Psoas muscle (tissue), 8 donors: Measurements from ENCODE around the gene PAK5. TPM values are rescaled to one million over a fixed set of nuclear protein-coding genes. Genes with fewer than 3 reads are reported as not detected.

Experiments
- ATAC-seq, 4 donors: fragments of 200-7000 bp; cut with Tn5 transposase; one replicate each; pipeline ENCODE4 v1.9.1; 2020; ENCODE audit warnings: moderate library complexity in 3 of 4, mild to moderate bottlenecking in 2 of 4
- DNase-seq, 2 donors: peaks; one replicate each; pipeline ENCODE4 v3.0.0-alpha.2; 2020
- H3K27ac ChIP-seq: fragments of 200-600 bp; one replicate; pipeline ENCODE4 v1.8.0; 2022
- H3K27me3 ChIP-seq, 3 donors: fragments of 200-600 bp in 1 of 3; one replicate each; pipeline versions ENCODE4 v1.6.1 to v1.8.0; 2013 to 2022; ENCODE audit warnings: low read length in 2 of 3, mild to moderate bottlenecking in 2 of 3, moderate library complexity in 1 of 3; ENCODE audit not compliant: insufficient read depth in 3 of 3
- H3K36me3 ChIP-seq, 2 donors: fragments of 200-600 bp in 1 of 2; one replicate each; pipeline versions ENCODE4 v1.6.1 to v1.8.0; 2013 to 2022; ENCODE audit warnings: low read depth in 1 of 2, mild to moderate bottlenecking in 1 of 2, moderate library complexity in 1 of 2; ENCODE audit not compliant: insufficient read depth in 1 of 2
- H3K4me1 ChIP-seq: fragments of 200-600 bp; one replicate; pipeline ENCODE4 v1.8.0; 2022
- H3K4me3 ChIP-seq: fragments of 200-600 bp; one replicate; pipeline ENCODE4 v1.8.0; 2022; ENCODE audit warnings: mild to moderate bottlenecking
- H3K9me3 ChIP-seq: fragments of 200-600 bp; one replicate; pipeline ENCODE4 v1.8.0; 2022
- WGBS, 3 donors: extraction: QIAGEN DNeasy Blood & Tissue Kit; methylation state at CpG; one replicate each; pipeline versions ENCODE4 v1.1.6 to v1.1.7; 2013; 5-methylcytosine and 5-hydroxymethylcytosine counted together
- intact Hi-C, 2 donors: fragments of 100-400 bp; cut with DNase I; formaldehyde crosslinking; loops; one replicate each; pipeline versions ENCODE4 v1.11.0 to v1.14.2; 2022
- polyA plus RNA-seq, 3 donors: library from polyadenylated mRNA; stranded (reverse); fragments of 200-250 nt; gene quantifications; one replicate each; pipeline ENCODE4 v1.2.3, GENCODE V29; 2013
- total RNA-seq, 4 donors: library from RNA; stranded (reverse); fragmentation: NEBNext Ultra II Directional in 2 of 4; extraction: Animal tissue kit (Norgen Biotek cat#: 25700) in 2 of 4; gene quantifications; one replicate each; pipeline versions ENCODE4 v1.2.1 to v1.2.4, GENCODE V29; 2021 to 2023
- TF ChIP-seq, protein P1 (sequence below): fragments of 200-600 bp; IDR thresholded peaks from one replicate; pipeline ENCODE4 v1.8.0; 2022; ENCODE audit warnings: antibody characterized with exemption
- donor health status: healthy with polysubstance abuse.
- donor health status: DM: no; HTN: no; CAD: no; lungs with moderate emphysema.
- donor health status: Bipolar disorder and iron deficiency.
- donor health status: healthy.
- donor health status: DM: yes; HTN: yes; CAD: no.
- donor health status: DM: no; HTN: no; CAD: no.
- donor health status: DM: no; HTN: no; CAD: no.
- donor health status: DM: yes; HTN: yes; CAD: no.

Gene PAK5
- total and polyA plus RNA-seq, 7 donors = 0.01 TPM; not detected in 6

DNA sequence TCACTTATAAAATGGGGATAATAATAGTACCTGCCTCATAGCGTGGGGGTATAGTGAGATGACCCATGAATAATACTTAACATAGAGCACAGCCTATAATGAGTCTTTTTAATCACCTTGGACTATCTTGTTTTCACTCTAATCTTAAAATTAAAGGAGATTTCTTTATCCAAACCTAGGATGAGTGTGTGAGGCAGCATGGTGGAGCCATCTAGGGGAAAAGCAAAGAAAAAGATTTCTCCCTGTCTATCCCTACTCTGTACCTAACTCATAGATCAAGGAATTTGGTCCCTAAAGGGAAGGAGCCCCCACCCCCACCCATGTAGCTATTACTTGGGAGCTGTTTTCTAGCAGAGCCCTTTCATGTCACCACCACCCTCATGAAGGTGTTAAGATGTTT is 45.2 kb upstream of the PAK5 start:
- Histone ChIP-seq H3K4me1 (no peaks in the 10 kb centered on the region), H3K27ac (no peak overlapping the region), H3K27me3 (no peaks in the 10 kb centered on the region), H3K9me3 (no peaks in the 10 kb centered on the region), H3K4me3 (no peak overlapping the region), H3K36me3 (no peaks in the 10 kb centered on the region)
- ATAC-seq (no peak), DNase-seq (no peak)
- intact Hi-C loops = no loop called here
- 46 to 57% (median 50%) methylated on average over 1 of the region's 1 CpG for WGBS, 3 donors
- TF ChIP-seq, protein P1, sequence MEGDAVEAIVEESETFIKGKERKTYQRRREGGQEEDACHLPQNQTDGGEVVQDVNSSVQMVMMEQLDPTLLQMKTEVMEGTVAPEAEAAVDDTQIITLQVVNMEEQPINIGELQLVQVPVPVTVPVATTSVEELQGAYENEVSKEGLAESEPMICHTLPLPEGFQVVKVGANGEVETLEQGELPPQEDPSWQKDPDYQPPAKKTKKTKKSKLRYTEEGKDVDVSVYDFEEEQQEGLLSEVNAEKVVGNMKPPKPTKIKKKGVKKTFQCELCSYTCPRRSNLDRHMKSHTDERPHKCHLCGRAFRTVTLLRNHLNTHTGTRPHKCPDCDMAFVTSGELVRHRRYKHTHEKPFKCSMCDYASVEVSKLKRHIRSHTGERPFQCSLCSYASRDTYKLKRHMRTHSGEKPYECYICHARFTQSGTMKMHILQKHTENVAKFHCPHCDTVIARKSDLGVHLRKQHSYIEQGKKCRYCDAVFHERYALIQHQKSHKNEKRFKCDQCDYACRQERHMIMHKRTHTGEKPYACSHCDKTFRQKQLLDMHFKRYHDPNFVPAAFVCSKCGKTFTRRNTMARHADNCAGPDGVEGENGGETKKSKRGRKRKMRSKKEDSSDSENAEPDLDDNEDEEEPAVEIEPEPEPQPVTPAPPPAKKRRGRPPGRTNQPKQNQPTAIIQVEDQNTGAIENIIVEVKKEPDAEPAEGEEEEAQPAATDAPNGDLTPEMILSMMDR = no peak

DNA sequence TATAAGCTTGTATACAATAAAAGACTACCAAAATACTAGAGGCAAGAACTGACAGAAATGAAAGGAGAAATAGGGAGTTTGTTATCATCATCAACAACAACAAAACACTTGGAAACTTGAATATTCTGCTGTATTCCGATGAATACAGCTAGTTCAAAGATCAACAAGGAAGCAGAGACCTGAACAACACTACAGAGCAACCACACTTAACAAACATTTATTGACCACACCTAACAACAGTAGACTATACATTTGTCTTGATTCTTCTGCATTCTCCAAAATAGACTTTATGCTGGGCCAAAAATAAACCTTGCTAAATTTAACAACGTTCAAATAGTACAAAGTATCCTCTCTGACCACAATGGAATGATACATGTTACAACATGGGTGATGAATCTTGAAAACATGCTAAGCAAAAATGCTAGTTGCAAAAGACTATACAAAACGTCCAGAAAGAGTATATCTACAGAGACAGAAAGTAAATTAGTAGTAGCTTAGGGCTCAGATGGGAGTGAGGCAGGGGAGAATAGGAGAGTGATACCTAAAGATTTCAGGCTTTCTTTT is 39.1 kb upstream of the PAK5 start:
- no peak for DNase-seq
- H3K36me3 ChIP-seq = no peaks in the 10 kb centered on the region
- peaks cover 0 to 1% (median 0%) of the 10 kb centered on the region in 3 donors for H3K27me3 ChIP-seq
- no peak overlapping the region for H3K4me3 ChIP-seq
- no peaks in the 10 kb centered on the region for H3K4me1 ChIP-seq
- TF ChIP-seq, protein P1 = no peak
- 41 to 46% (median 42%) methylated on average over 3 of the region's 3 CpGs for WGBS, 3 donors
- no peaks in the 10 kb centered on the region for H3K9me3 ChIP-seq
- ATAC-seq = no peak
- intact Hi-C loops = no loop called here
- no peak overlapping the region for H3K27ac ChIP-seq

DNA sequence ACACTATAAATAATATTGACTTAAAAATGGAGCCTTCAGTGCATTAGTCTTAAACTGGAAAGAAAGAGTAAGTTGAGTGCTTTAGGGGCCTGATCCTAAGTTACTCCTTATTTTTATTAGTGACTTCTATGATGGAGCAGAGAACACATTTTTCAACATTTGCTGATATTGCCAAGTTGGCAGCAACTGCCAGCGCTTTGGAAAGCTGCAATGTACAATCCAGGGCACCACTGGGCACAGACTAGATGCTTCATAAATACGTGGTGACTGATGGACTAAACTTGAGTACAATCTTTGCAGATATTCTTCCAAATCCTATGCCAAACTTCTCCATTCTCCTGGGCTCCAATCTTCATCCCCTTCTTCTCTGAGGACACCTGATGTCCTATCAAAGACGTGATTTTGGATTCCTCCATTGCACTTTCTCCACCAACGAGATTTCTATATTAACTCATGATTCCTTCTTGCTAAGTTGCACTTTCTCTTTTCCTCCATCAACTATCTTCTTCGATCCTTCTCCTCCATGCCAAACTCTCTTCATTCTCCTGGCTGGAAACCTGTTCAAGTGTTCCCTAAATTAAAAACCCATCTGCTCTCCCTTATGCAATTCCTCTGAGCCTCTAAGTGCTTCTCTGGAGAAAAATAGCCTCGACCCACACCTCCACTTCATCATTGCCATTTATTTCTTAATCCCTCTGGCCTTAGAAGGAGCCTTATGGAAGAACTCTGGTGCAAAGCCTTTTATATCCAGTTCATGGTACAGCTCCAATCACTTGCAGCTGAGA is 28.5 kb upstream of the PAK5 start:
- no peak for DNase-seq
- Histone ChIP-seq H3K4me1 (no peaks in the 10 kb centered on the region), H3K36me3 (no peaks in the 10 kb centered on the region), H3K27me3 (no peaks in the 10 kb centered on the region), H3K4me3 (no peak overlapping the region), H3K27ac (no peak overlapping the region), H3K9me3 (no peaks in the 10 kb centered on the region)
- intact Hi-C loops = no loop called here
- ATAC-seq = no peak
- 65 to 72% (median 71%) methylated on average over 6 of the region's 6 CpGs for WGBS, 3 donors
- TF ChIP-seq, protein P1 = no peak

DNA sequence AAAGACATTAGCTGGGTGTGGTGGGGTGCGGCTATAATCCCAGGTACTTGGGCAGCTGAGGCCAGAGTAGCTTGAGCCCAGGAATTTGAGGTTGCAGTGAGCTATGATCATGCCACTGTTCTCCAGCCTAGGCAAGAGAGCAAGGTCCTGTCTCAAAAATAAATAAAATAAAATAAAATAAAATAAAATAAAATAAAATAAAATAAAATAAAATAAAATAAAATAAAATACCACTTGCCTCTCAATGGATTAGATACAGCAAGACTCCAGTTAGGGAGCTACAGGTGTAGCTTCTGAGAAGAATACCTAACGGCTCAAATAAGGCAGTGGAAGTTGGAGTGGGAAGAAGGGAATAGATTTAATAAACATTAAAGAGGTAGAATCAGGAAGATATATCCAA is 13.7 kb upstream of the PAK5 start:
- no peak overlapping the region for H3K4me3 ChIP-seq
- TF ChIP-seq, protein P1 = no peak
- no peaks in the 10 kb centered on the region for H3K27me3 ChIP-seq

More for the DNA sequence above, 13.7 kb upstream of the PAK5 start:
- H3K4me1 ChIP-seq = no peaks in the 10 kb centered on the region
- H3K27ac ChIP-seq = no peak overlapping the region
- no peak for ATAC-seq
- 88 to 92% (median 91%) methylated on average over 2 of the region's 2 CpGs for WGBS, 3 donors
- intact Hi-C loops = no loop called here
- H3K9me3 ChIP-seq = no peaks in the 10 kb centered on the region
- H3K36me3 ChIP-seq = no peaks in the 10 kb centered on the region
- no peak for DNase-seq
